ENCODE data around the gene CBFA2T2. TPM values are rescaled to one million over a fixed set of nuclear protein-coding genes. Genes with fewer than 3 reads are reported as not detected.

Gene CBFA2T2
- total RNA-seq, 4 donors from 2014 or later, result 17.2 to 24.6 (median 21.7) TPM

GRCh38 chr20:33663161-33664084 is 173.5 kb downstream of the CBFA2T2 start:
- peak overlapping the region; percentile 54 for H3K4me3 ChIP-seq (ENCODE audit: low read depth, poor library complexity, severe bottlenecking)
- intact Hi-C loops (cut with DNase I; ENCODE audit: low total_unique reads), result loop anchor here (5.0 kb wide), 1 partner anchor 201 kb away; no protein-coding TSS in a partner anchor
- TF ChIP-seq POLR2A (IDR thresholded peaks at IDR 0.05), result peak in 1 of 2 donors; percentile 45
- TF ChIP-seq, protein P1, sequence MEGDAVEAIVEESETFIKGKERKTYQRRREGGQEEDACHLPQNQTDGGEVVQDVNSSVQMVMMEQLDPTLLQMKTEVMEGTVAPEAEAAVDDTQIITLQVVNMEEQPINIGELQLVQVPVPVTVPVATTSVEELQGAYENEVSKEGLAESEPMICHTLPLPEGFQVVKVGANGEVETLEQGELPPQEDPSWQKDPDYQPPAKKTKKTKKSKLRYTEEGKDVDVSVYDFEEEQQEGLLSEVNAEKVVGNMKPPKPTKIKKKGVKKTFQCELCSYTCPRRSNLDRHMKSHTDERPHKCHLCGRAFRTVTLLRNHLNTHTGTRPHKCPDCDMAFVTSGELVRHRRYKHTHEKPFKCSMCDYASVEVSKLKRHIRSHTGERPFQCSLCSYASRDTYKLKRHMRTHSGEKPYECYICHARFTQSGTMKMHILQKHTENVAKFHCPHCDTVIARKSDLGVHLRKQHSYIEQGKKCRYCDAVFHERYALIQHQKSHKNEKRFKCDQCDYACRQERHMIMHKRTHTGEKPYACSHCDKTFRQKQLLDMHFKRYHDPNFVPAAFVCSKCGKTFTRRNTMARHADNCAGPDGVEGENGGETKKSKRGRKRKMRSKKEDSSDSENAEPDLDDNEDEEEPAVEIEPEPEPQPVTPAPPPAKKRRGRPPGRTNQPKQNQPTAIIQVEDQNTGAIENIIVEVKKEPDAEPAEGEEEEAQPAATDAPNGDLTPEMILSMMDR (IDR thresholded peaks at IDR 0.05), result no peak
- DNase-seq (ENCODE audit: low spot score in 2 of 2), result peak in 1 of 2 donors; percentile 96
- 2 to 4% methylated on average over 22 to 63 of the region's 84 CpGs for WGBS, 2 donors

DNA sequence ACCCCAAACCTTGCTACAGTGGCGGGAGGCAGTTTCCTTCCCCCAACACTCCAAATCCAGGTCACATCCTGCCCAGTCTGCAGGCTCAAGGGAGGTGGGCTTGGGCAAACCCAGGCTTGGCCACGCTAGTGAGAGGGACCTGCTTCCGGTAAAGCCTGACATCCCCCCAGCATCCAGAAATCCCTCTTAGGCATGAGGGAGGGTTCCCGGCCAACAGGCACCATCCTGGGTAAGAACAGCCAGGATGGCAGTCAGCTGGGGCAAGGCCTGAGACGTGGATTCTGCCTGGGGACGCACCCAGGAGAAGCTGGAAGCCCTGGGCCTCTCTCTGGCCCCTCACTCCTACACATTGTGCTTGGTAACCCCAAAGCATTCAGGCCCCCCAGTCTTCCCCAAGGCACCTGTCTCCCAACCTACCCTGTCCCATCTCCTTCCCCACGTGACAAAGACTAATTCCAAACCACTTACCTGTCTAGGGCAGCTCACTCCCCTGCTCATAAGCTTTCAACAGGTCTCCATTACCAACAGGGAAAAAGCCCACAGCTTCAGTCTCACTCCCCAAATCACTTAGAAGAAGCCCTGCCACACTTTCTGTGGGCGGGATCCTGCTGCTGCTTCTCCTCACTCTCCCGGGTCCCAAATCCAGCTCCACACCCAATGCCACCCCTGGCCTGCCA is 174.3 kb downstream of the CBFA2T2 start:
- DNase-seq (ENCODE audit: low spot score in 2 of 2), result no peak
- no peak overlapping the region for H3K4me3 ChIP-seq (ENCODE audit: low read depth, poor library complexity, severe bottlenecking)
- WGBS, 2 donors, result 35 to 55% methylated on average over 6 to 9 of the region's 9 CpGs
- intact Hi-C loops (cut with DNase I; ENCODE audit: low total_unique reads), result loop anchor here (5.0 kb wide), 1 partner anchor 202 kb away; no protein-coding TSS in a partner anchor
- no peak for TF ChIP-seq POLR2A (IDR thresholded peaks at IDR 0.05)
- TF ChIP-seq, protein P1 (IDR thresholded peaks at IDR 0.05), result no peak

DNA sequence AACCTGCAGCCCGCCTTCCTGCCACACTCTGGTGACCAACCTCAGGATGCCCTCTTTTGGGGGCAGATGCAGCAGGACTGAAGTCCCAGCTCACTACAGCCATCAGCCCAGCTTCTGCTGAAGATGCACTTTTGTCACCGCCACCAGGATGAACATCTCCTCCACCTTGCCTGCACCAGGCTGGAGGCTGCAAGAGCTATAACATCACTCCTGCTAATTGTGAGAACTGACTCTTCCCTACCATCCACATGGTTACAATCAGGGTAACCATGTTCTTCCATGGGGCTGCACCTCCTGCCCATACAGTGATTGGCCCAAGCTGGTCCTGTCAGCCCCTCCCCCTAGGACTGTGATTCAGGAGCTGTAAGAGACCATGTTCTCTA is 174.9 kb downstream of the CBFA2T2 start:
- intact Hi-C loops (cut with DNase I; ENCODE audit: low total_unique reads), result loop anchor here (5.0 kb wide), 1 partner anchor 202 kb away; no protein-coding TSS in a partner anchor

GRCh38 chr20:33666293-33667244 is 176.7 kb downstream of the CBFA2T2 start, which contains the start of gene ACTL10:
ACTL10 (plus strand) TSS chr20:33666943; CDS start chr20:33667498, 555 bp downstream.
- WGBS, 2 donors, result 1 to 19% methylated on average over 43 of the region's 50 CpGs
- intact Hi-C loops (cut with DNase I; ENCODE audit: low total_unique reads), result no loop called here

More for the DNA sequence above, 174.9 kb downstream of the CBFA2T2 start:
- TF ChIP-seq, protein P1 (IDR thresholded peaks at IDR 0.05), result no peak
- no peak for TF ChIP-seq POLR2A (IDR thresholded peaks at IDR 0.05)
- WGBS, 2 donors, result 91 to 96% methylated on average over 2 of the region's 2 CpGs
- no peak for DNase-seq (ENCODE audit: low spot score in 2 of 2)
- no peak overlapping the region for H3K4me3 ChIP-seq (ENCODE audit: low read depth, poor library complexity, severe bottlenecking)

More at GRCh38 chr20:33666293-33667244, 176.7 kb downstream of the CBFA2T2 start, which contains the start of gene ACTL10:
- peak; percentile 97 to 99 for DNase-seq (ENCODE audit: low spot score in 2 of 2)
- peak within 1 kb of the TSS; percentile 25 for H3K4me3 ChIP-seq (ENCODE audit: low read depth, poor library complexity, severe bottlenecking)
- TF ChIP-seq, protein P1 (IDR thresholded peaks at IDR 0.05), result no peak
- TF ChIP-seq POLR2A (IDR thresholded peaks at IDR 0.05), result no peak

All from lower leg skin (tissue), 4 donors.